Stimulated activated CD4-positive, alpha-beta T cell treated with anti-CD3 and anti-CD28 coated beads, Interleukin-12 subunit alpha, Interleukin-12 subunit beta, amount 100 ng/mL, for 48 hours (primary cell): Measurements from ENCODE around the gene FOXP1.
"Not testable (repeated sequence)": the region's sequence is repeated elsewhere in the genome, so short reads cannot be mapped to it uniquely, and the experiment has no call there.

Source experiments
- DNase-seq, 3 donors: peaks; one replicate each; pipeline ENCODE4 v3.0.0-alpha.2; 2020; ENCODE audit warnings: low read depth in 2 of 3, low spot score in 1 of 3

Gene FOXP1

GRCh38 chr3:71454512-71455403 lies 128.8 kb downstream of the FOXP1 start:
- DNase-seq, result no peak

- no peak for DNase-seq
These were observed 129.6 kb downstream of the FOXP1 start for GRCh38 chr3:71453822-71454511.

- no peak for DNase-seq
These were observed 130.2 kb downstream of the FOXP1 start for GRCh38 chr3:71453319-71453718.

DNA sequence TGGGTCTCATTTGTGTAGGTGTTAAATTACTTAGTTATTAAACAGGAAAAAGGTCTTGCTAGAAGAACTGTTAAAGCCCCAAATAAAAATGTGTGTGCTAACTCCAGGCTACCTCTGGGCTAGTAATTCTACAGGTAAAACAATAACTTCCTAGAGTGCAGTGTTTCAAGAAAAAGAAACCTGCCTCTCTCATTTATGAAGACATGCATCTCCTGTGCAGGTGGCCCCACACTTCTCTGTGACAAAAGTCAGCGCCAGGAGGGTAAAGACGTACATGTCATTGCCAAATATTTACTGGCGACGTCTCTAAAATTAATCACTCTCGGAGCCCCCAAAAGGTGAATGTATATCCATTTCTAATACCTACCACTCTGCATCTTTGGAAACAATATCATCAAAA lies 131.7 kb downstream of the FOXP1 start:
- DNase-seq, result no peak

- DNase-seq, result no peak
These were observed 132.5 kb downstream of the FOXP1 start for GRCh38 chr3:71451060-71451459.

GRCh38 chr3:71450162-71450561 lies 133.4 kb downstream of the FOXP1 start:
- no peak for DNase-seq

GRCh38 chr3:71447803-71448202 lies 135.7 kb downstream of the FOXP1 start:
- DNase-seq, result no peak

DNA sequence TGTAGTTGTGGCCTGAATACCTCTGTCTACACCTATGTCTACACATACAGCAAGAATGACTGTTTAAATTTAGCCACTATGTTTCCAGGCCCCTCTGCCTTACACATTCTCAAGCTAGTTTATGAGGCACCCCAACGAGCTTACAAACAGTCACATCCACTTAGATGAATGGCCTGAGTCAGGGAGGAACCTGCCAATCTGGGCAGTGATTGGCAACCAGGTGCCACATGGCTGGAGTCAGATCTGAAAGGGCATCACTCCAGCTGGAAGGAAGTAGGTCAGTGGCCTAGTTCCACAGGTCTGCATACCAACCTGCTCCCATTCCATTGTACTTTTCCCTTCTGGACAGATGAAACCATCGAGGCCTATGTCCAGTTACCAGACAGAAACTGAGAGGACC lies 136.3 kb downstream of the FOXP1 start:
- DNase-seq, result no peak

DNA sequence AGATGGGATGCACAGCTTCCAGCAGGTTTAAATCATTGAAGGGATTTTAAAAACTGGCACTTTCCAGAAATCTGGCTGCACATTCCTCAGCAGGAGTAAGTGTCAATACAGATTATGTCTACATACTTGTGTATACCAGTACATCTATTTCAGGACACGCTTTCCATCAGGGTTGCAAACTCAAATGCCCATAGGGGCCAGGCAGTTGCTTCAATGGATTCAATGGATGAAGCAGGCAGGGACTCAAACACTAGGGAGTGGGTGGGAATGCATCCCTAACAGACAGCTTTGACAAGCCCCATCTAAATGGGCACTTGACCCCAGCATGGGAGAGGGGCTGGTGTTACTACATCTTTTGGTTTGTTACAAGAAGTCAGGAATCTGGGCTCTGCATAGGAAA lies 136.8 kb downstream of the FOXP1 start:
- no peak for DNase-seq

GRCh38 chr3:71446260-71446659 lies 137.3 kb downstream of the FOXP1 start:
- DNase-seq, result no peak

DNA sequence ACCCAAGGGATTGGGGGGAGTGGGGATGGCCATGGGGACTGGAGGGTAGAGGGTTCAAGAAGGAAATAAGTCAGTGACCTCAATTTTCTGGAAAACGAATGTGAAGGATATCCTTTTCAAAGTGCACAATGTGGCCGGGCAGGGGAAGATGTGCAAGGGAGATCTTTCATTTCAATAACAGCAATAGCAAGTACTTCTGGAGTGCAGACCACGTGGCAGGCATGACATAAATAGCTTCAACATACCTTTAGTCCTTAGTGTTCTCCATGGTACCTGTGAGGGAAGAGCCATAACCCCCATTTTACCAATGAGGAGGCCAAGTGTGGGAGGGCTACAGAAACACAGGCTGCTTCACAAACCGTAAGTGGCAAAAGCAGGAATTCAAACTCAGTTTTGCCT lies 138.7 kb downstream of the FOXP1 start:
- DNase-seq, result no peak

GRCh38 chr3:71444028-71444860 lies 139.3 kb downstream of the FOXP1 start:
- peak; percentile 38 to 50 (median 50) for DNase-seq

GRCh38 chr3:71443332-71443731 lies 140.2 kb downstream of the FOXP1 start:
- no peak for DNase-seq

- no peak for DNase-seq
These were observed 140.9 kb downstream of the FOXP1 start for GRCh38 chr3:71442652-71443042.

DNA sequence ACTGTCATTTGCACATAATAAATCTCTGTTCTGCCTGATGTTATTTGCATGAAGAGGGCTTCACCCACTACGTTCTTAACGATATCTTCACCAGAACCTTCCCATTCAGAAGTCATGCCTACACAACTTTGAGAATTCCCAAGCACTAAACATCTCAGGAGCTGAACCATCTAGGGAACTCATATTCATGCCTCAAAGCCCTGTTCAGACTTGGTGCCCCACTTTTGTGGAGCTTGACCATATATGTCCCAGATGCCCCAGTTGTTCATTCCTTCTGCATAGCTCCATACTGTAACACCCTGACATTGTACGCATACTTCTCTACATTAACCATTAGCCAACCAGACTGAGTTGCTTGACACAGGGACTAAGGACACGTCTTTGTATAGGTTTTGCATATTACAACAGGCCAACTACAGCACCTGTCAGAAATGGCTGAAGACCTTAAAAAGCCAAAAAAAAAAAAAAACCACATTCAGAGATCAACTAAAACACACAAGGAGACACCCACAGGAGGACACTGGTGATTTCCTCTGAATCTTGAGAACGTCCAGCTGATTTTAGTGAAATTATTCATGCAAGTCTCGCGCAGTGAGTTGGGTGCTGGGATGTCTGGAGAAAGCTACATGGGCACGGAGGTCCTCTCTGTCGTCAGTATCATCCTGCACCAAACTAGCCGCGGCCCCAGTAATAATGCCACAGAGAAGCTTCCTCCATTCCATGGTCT lies 141.4 kb downstream of the FOXP1 start:
- no peak for DNase-seq

GRCh38 chr3:71441217-71441924 lies 142.2 kb downstream of the FOXP1 start:
- DNase-seq, result no peak

DNA sequence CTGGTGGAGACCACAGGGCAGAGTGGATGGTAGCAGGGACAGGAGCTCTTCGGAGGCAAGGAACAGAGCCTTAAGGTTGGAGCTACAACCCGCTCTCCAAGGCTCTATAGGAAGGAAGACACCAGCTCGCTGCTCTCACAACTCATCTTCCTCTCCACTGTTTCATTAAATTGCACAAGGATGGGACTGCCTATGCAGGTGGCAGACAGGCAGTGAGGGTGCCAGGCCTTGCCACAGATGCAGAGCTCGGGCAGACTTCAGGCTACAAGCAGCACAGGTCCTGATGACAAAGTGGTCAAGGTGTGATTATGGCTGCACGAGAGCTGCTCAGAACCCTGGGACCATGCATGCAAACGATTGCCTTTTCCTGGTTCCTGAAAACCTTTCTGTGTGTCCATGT lies 144.6 kb downstream of the FOXP1 start:
- no peak for DNase-seq

- no peak for DNase-seq
These were observed 145.3 kb downstream of the FOXP1 start for GRCh38 chr3:71438071-71438685.

GRCh38 chr3:71436337-71436736 lies 147.2 kb downstream of the FOXP1 start:
- no peak for DNase-seq

GRCh38 chr3:71435836-71436235 lies 147.7 kb downstream of the FOXP1 start:
- DNase-seq, result not testable (repeated sequence)
